ENCODE results near the gene SLC6A6.

Gene SLC6A6

DNA sequence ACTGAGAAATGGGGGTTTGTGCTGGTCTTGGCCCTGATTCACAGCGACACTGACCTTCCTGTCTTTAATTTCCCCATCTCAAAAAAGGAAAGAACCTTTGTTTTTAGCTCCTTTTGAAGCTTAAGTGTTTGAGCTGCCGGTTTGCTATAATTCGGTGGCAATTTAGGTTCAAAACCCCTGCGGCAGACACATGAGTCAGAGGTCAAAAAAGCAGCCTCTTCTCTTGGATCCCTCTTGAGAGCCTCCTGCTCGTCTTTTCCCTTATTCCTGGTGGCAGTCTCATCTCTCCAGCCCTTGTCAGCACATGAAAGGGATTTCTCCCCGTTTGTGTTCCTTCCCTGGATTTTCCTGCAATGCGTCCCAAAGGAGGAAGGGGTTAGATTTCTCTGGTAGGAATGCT lies 73.2 kb downstream of the SLC6A6 start:
- Histone ChIP-seq H3K27me3 (ENCODE audit: insufficient read depth, low read length, poor library complexity) (no peaks in the 10 kb centered on the region), H2AFZ (ENCODE audit: low read depth, low read length) (no peak overlapping the region), H3K79me2 (ENCODE audit: insufficient read depth, low read length) (no peaks in the 10 kb centered on the region), H3K27ac (ENCODE audit: low read length) (no peak overlapping the region), H3K4me3 (ENCODE audit: low read depth in 1 of 2, low read length in 2 of 2) (no peak overlapping the region), H3K9me3 (ENCODE audit: insufficient read depth, low read length, severe bottlenecking) (no peaks in the 10 kb centered on the region), H3K36me3 (ENCODE audit: insufficient read depth, low read length) (peaks cover 48% of the 10 kb centered on the region), H4K20me1 (ENCODE audit: insufficient read depth, low read length) (no peaks in the 10 kb centered on the region), H3K9ac (ENCODE audit: low read depth, low read length) (no peak overlapping the region), H3K4me2 (ENCODE audit: insufficient read depth, low read length) (no peak overlapping the region), H3K4me1 (ENCODE audit: insufficient read depth, low read length) (no peaks in the 10 kb centered on the region)
- TF ChIP-seq, protein P1, sequence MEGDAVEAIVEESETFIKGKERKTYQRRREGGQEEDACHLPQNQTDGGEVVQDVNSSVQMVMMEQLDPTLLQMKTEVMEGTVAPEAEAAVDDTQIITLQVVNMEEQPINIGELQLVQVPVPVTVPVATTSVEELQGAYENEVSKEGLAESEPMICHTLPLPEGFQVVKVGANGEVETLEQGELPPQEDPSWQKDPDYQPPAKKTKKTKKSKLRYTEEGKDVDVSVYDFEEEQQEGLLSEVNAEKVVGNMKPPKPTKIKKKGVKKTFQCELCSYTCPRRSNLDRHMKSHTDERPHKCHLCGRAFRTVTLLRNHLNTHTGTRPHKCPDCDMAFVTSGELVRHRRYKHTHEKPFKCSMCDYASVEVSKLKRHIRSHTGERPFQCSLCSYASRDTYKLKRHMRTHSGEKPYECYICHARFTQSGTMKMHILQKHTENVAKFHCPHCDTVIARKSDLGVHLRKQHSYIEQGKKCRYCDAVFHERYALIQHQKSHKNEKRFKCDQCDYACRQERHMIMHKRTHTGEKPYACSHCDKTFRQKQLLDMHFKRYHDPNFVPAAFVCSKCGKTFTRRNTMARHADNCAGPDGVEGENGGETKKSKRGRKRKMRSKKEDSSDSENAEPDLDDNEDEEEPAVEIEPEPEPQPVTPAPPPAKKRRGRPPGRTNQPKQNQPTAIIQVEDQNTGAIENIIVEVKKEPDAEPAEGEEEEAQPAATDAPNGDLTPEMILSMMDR (IDR thresholded peaks at IDR 0.05; ENCODE audit: borderline replicate concordance, extremely low read depth, low read length, poor library complexity, severe bottlenecking): no peak
- no peak for TF ChIP-seq EZH2 (IDR thresholded peaks at IDR 0.05; ENCODE audit: borderline replicate concordance, low read depth, low read length, severe bottlenecking)
- DNase-seq (no peak), ATAC-seq (ENCODE audit: insufficient read depth, low read depth) (no peak)

DNA sequence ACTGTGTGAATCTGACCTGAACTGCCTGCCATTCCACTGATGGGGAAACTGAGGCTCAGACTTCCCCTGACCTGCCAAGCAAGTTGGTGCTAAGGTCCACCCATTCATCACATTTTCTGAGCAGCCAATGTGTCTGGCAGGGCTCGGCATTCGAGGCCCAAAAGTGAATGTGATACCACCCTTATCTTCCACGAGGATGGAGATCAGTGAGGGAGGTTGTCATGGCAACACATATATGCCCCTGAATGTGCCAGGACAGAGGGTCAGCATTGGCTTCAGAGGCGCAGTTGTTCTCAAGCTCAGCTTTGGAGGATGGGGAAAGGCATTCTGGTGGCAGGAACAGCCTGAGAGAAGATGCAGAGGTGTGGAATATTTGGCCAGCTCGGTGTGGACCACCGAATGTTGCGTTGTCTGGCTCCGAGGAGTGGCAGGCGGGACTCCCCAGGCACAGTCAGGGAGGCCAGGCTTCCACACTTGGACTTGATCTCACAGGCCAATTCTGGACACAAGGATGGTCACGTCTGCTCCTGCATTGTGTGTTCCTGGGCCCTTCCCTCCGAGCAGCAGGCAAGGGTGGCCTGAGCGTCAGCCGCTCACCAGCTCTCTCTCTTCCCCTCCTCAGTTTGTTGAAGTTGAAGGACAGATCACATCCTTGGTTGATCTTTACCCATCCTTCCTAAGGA lies 74.3 kb downstream of the SLC6A6 start:
- Histone ChIP-seq H3K4me1 (ENCODE audit: insufficient read depth, low read length) (no peaks in the 10 kb centered on the region), H3K9ac (ENCODE audit: low read depth, low read length) (no peak overlapping the region), H3K4me2 (ENCODE audit: insufficient read depth, low read length) (no peak overlapping the region), H3K9me3 (ENCODE audit: insufficient read depth, low read length, severe bottlenecking) (no peaks in the 10 kb centered on the region), H3K36me3 (ENCODE audit: insufficient read depth, low read length) (peaks cover 52% of the 10 kb centered on the region), H4K20me1 (ENCODE audit: insufficient read depth, low read length) (no peaks in the 10 kb centered on the region), H2AFZ (ENCODE audit: low read depth, low read length) (no peak overlapping the region), H3K79me2 (ENCODE audit: insufficient read depth, low read length) (no peaks in the 10 kb centered on the region), H3K27ac (ENCODE audit: low read length) (no peak overlapping the region), H3K4me3 (ENCODE audit: low read depth in 1 of 2, low read length in 2 of 2) (no peak overlapping the region), H3K27me3 (ENCODE audit: insufficient read depth, low read length, poor library complexity) (no peaks in the 10 kb centered on the region)
- ATAC-seq (ENCODE audit: insufficient read depth, low read depth) (no peak), DNase-seq (no peak)
- TF ChIP-seq EZH2 (IDR thresholded peaks at IDR 0.05; ENCODE audit: borderline replicate concordance, low read depth, low read length, severe bottlenecking): no peak
- TF ChIP-seq, protein P1 (IDR thresholded peaks at IDR 0.05; ENCODE audit: borderline replicate concordance, extremely low read depth, low read length, poor library complexity, severe bottlenecking): no peak

DNA sequence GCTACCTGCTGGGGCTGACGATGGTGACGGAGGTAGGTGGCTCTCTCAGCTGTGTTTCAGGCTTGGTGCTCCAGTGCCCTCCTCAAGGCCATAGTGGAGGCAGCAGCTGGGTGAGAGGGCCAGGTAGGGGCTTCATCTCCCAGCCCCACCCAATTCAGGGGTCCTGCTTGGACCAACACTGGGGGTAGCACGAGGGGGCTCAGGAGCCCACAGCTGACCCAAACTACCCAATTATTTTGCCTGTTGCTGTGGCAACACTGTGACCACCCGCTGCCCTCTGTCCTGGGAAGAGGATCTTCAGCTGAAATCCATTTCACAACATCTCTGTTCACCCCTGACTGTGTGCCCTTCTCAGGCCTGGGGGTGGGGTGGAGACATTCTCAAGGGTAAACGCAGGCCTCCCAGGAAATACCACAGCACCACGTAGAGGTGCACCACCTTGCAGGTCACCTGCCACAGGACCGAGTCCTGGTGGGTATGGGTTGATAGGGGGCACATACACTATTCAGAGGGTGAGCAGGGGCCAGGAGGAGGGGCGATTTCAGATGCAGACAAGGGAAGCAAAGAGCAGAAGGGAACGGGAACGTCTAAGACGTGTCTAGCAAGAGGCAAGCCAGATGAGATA lies 75.0 kb downstream of the SLC6A6 start:
- no peak overlapping the region for H3K27ac ChIP-seq (ENCODE audit: low read length)
- no peak for TF ChIP-seq EZH2 (IDR thresholded peaks at IDR 0.05; ENCODE audit: borderline replicate concordance, low read depth, low read length, severe bottlenecking)
- TF ChIP-seq, protein P1 (IDR thresholded peaks at IDR 0.05; ENCODE audit: borderline replicate concordance, extremely low read depth, low read length, poor library complexity, severe bottlenecking): no peak
- no peaks in the 10 kb centered on the region for H3K27me3 ChIP-seq (ENCODE audit: insufficient read depth, low read length, poor library complexity)
- H3K4me1 ChIP-seq (ENCODE audit: insufficient read depth, low read length): no peaks in the 10 kb centered on the region
- no peaks in the 10 kb centered on the region for H4K20me1 ChIP-seq (ENCODE audit: insufficient read depth, low read length)
- no peak overlapping the region for H3K4me3 ChIP-seq (ENCODE audit: low read depth in 1 of 2, low read length in 2 of 2)
- H3K9me3 ChIP-seq (ENCODE audit: insufficient read depth, low read length, severe bottlenecking): no peaks in the 10 kb centered on the region
- no peak for DNase-seq
- H3K4me2 ChIP-seq (ENCODE audit: insufficient read depth, low read length): no peak overlapping the region
- ATAC-seq (ENCODE audit: insufficient read depth, low read depth): no peak
- no peak overlapping the region for H3K9ac ChIP-seq (ENCODE audit: low read depth, low read length)
- peaks cover 52% of the 10 kb centered on the region for H3K36me3 ChIP-seq (ENCODE audit: insufficient read depth, low read length)
- H3K79me2 ChIP-seq (ENCODE audit: insufficient read depth, low read length): no peaks in the 10 kb centered on the region
- H2AFZ ChIP-seq (ENCODE audit: low read depth, low read length): no peak overlapping the region
